Stimulated activated CD4-positive, alpha-beta T cell treated with anti-CD3 and anti-CD28 coated beads, Interleukin-1b, Interleukin-23, amount 100 ng/mL, for 48 hours (primary cell): ENCODE results near the gene KCTD7.
"Not testable (repeated sequence)": the region's sequence is repeated elsewhere in the genome, so short reads cannot be mapped to it uniquely, and the experiment has no call there.

Experiments used
- DNase-seq: peaks from one replicate; pipeline ENCODE4 v3.0.0-alpha.2; 2020

The KCTD7 gene

DNA sequence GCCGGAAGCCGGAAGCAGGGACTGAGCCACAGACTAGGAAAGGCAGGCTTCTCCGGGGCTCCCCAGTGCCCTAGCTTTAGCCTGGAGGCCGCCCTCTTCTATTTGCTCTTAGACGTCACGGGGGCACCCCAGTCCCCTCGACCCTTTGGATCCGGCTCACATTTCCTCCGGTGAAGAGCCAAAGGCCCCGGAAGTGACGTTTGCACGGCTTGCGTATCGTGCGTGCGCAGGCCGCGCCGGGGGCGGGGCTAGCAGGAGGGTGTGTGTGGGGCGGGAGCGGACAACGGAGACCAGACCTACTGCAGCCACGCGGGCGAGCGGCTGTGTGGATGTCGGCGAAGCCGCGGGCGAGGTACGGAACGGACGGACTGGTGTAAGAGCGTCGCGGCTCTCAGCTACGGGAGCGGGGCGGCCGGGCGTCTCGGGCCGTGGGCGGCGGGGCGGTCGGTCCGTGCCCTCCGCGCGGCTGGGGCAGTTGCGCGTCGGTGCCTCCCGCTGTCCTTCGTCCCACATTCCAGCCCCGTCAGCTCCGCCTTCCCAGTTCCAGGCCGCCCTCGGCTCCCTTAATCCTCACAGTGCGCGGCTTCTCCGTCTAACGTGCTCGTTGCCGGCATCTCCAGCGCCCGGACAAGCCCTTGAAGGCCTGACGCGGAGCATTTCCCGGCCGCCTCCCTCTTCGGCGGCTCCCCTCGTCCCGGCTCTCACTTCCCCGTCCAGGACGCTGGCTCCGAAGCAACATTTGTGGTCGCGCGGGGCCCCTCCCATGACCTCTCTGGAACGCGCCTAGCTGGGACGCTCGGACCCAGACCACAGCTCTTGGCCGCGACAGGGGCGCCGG, 25.8 kb downstream of the KCTD7 start:
- peak; percentile 97 for DNase-seq

DNA sequence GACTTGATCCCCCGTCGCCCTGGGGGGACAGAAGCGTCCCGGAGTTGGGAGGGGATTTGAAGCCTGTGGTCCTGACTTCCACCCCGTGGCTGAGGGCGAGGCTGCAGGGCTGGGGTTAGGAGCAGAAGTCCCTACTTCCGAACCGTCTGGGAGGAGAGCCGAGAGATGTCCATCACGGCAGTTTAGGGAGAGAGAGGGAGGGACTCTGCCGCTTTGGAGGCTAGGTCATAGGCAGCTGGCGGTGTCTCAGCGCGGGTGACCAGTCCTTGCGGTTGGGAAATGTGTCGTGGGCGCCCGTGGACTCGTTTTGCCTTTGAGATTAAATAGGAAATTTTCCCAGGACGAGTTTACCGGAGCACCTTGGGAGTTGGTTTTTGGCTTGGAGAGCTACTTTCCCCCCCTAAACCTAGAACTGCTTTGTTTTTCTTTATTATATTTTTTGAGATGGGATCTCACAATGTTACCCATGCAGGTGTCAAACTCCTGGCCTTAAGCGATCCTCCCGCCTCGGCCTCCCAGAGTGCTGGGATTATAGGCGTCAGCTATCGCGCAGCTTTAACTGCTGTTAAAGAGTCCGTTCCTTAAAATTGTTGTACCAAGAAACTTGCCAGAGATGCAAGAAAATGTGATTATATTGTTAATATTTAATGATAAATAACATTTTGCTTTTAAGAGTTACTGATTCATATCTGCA, 26.6 kb downstream of the KCTD7 start:
- DNase-seq, result peak; percentile 13

DNA sequence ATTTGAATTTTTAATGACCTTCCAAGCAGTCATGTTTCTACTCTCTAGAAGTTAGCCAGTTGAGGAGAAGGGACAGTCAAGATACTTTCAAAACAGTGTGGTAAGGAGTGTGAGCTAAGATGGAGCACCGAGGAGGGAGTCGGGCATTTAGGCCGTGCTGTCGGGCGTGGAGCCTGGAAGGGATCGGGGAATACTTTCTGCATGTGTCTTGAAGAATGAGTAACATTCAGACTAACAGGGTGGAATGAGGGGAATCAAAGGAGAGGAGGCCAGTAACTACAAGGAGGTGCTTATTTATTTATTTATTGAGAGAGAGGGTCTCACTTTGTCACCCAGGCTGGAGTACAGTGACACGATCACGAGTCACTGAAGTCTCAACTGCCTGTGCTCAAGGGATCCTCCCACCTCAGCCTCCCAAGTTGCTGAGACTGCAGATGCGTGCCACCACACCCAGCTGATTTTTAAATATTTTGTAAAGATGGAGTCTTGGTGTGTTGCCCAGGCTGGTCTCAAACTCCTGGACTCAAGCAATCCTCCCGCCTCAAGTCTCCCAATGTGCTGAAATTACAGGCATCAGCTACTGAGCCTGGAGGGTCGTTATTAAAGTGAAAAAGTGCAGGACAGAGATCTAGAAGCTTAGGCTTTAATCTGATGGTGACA, 27.3 kb downstream of the KCTD7 start:
- DNase-seq, result not testable (repeated sequence)

DNA sequence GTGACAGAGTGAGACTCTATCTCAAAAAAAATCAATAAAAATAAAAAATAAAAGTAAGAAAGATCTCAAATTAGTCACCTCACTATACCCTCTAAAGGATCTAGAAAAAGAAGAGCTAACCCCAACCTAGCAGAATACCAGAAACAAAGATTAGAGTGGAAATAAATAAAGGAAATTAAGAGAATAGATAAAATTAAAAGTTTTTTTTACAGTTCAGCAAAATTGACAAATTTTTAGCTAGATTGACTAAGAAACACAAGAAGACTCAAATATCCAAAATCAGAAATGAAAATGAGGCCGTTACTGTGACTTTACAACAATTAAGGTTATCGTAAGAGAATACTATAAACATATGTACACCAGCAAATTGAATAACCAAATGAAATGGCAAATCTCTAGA, 29.1 kb downstream of the KCTD7 start:
- DNase-seq, result no peak

DNA sequence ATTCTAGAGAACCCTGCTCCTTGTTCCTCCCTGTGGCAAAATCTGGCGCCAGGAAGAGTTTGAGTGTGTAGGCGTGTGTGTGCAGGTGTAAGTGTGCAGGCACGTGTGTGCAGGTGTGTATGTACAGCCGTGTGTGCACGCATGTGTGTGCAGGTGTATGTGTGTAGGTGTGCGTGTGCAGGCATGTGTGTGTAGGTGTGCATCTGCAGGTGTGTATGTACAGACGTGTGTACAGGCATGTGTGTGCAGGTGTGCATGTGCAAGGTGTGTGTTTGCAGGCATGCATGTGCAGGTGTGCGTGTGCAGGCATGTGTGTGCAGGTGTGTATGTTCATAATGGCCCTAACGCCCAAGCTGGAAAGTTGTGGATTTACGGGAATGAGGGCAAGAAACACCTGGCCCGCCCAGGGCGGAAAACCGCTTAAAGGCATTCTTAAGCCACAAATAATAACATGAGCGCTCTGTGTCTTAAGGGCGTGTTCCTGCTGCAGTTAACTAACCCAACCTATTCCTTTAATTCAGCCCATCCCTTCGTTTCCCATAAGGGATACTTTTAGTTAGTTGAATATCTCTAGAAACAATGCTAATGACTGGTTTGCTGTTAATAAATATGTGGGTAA, 34.1 kb downstream of the KCTD7 start:
- DNase-seq, result no peak

DNA sequence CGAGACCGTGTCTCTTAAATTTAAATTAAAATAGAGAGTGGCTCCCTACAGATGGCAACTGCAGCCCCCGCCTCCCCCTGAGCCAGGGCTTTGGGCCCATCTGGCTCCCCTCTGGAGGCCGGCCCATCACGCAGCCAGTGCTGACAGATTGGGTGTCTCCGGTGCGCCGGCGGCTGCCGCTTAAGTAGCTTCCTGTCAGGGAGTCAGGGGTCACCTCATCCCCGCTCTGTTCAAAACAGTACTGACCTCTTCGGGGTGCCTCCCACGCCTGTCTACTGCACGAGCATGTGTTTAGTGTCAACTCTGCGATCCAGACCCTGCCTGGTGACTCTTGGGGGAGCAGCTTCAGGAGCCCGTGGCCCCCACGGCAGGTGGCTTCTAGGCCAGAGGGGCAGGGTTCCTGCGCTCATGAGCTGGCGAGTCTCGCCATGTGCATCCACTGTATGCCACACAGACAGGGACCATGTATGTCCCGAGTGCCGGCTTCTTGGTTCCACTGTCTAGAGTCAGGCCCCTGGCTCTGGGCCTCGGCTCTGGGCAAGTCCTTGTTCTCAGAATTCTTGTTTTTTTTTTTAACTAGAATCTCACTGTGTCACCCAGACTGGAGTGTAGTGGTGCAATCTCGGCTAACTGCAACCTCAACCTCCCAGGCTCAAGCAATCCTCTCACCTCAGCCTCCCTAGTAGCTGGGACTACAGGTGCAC, 36.1 kb downstream of the KCTD7 start:
- DNase-seq, result no peak

DNA sequence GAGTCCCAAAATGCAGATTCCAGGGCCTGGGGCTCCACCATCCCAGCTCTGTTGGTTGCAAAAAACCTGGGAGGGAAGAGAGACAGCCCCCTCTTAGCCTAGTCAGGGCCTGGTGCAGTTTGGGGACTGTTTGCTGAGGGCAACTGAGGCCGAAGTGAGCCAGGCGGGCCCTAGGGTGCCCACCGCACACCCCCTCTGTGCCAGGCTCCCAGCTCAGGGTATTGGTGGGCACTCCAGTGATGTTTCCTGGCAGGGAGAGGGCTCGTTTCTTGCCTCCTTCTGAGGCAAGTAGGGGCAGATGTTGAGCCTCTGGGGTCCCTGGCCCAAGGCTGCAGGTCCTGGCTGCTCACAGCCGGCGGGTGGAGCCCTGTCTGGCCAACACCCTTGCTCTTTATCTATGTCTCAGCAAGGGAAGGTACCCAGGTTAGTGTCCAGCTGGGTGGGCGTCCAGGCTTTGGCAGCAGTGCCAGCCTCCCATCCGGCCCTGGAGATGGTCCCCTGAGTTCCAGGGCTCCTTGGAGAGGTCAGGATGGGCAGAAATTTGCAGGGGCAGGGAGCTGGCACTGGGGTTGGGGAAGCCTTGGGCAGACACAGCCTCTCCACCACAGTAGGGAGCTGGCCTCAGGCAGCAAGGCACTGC, 37.8 kb downstream of the KCTD7 start:
- no peak for DNase-seq

DNA sequence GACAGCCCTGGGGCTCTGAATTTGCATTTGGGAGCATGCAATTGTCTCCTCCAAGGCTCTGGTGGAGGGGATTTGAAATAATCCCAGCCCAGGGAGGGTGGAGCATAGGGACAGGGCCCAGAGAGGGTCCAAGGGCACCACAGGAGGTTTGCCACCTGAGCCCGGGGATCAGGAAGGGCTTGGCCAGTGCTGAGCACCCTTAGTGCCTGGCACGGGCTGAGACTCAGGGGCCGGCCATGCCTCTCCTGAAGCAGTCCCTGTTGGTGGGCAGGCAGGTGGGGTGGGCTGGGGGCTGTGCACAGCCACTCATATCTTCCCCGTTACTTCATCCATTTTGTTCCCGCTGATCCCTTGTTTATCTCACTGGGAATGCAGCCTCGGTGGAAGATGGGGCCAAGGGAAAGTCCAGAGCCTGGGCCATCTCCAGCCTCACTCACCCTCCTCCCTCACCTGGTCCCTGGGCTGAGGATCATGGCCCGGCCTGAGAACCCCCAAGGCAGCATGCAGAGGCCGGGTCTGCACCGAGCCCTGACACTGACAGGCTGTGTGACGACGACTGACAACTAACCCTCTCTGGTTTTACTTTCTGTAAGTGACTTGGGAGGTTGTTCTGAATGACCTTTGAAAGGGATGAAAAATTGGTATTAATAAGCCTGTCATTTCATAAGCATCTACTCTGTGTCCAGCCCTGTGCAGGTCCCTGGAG, 38.5 kb downstream of the KCTD7 start:
- no peak for DNase-seq

DNA sequence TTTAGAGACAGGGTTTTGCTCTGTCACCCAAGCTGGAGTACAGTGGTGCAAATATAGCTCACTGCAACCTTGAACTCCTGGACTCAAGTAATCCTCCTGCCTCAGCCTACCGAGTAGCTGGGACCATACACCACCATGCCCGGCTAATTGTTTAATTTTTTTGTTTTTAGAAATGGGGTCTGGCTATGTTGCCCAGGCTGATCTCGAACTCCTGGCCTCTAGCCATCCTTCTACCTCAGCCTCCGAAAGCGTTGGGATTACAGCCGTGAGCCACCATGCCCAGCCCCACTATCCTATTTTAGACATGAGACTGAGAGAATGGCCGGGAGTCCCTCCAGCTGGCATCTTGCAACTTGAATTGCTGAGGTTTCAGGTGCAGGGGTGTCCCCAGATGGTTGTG, 39.4 kb downstream of the KCTD7 start:
- DNase-seq, result no peak

DNA sequence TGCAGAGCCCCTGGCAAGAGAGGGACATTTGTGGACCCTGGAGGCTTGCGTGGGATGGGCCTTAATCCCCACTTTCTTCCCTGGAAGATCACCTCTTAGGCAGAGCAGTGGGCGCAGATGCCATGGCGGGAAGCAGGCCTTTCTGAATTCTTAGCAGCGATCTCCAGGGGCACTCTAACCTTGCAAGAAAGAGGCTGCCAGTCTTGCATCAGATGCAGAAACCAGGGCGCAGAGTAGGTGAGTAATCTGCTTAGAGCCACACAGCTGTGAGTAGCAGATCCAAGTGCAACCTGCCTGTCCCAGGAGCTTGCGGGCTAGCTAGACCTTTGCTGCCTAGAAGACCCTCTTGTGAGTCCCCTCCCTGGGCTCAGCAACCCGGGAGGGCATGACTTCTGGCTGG, 40.0 kb downstream of the KCTD7 start:
- DNase-seq, result no peak

DNA sequence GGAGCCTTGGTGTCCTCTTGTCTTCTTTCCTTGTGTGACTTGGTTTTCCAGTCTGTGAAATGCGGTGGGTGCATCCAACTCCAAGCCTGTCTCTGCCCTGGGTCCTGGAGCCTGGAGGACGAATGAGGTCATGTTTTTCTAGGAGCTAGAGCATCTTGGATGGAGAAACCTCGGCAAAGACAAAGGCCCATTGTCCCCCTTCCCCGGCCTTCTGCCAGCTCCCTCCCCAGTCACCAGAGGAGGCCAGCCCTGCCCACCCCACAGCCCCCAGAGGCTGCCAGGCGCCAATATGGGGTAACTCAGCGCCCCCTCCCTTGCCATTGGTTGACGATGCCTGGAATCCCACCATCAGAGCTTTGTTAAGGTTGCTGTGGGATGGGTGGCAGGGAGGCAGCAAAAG, 40.4 kb downstream of the KCTD7 start:
- DNase-seq, result no peak

DNA sequence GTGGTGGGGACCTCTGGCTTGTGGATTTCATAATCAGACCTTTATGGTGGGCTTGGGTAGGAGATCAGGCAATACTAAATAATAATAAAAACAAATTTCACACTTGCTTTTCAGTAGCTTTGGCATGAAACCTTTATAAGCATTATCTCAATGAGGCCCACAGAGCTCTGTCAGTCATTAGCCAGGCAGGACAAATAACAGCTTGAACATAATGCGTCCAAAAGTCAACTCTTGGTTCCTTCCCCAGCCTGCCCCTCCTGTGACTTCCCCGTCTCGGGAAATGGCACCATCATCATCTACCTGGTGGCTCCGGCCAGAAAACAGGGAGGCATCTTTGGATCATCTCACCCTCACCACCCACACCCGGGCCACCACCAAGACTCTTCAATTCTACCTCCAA, 40.8 kb downstream of the KCTD7 start:
- no peak for DNase-seq

DNA sequence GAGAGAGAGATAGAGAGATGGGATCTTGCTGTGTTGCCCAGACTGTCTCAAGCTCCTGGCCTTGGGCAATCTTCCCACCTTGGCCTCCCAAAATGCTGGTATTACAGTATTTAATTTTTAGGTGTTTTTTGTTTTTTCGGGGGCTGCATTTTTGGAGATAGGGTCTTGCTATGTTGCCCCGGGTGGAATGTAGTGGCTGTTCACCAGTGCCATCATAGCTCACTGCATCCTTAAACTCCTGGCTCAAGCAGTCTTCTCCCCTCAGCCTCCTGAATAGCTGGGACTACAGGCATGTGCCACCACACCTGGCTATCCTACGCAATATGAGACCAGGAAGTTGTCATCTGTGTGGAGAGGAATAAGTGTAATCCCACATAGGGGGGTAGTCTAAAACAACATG, 42.4 kb downstream of the KCTD7 start:
- no peak for DNase-seq

DNA sequence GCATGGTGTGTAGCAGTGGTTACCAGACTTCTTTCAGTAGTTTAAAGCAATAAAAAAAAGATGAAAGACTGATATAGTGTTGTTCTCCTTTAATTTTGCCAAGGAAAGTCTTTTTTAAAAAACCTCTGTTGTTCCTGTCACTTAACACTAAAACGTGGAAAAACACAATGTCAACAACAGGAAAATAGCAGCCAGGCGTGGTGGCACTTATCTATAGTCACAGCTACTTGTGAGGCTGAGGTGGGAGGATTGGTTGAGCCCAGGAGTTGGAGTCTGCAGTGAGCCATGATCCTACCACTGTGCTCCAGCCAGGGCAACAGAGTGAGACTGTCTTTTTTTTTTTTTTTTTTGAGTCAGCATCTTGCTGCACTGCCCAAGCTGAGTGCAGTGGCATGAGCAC, 42.8 kb downstream of the KCTD7 start:
- not testable (repeated sequence) for DNase-seq

DNA sequence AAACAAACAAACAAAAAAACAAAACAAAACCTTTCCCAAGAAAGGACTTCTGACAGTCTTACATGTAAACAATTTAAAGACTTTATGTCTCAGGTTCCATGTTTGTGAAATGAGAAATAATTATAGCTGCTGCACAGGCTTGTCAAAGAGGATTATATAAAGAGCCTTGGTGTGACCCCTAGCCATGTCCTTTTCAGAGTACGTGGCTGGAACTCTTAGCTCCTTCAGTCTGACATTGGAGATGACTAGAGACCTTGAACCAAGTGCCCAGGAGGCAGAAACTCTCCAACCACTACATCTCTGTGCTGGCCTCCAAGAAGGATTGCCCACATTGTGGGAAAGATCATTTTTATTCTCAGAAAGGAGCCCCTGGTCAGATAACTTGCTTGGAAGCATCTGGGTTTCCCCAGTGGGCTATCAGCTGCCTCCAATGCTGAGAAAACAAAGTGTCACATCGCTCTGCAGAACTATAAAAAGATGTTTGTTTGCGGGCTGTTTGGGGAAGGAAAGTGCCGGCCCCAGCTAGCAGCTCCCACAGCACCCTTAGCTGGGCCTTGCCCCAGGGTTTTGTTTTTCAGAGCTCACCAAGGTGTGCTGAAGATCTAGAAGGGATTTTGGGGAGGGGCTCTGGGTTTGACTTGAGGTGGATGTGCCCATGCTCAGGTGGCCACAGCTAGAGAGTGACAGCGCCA, 43.9 kb downstream of the KCTD7 start:
- DNase-seq, result not testable (repeated sequence)

DNA sequence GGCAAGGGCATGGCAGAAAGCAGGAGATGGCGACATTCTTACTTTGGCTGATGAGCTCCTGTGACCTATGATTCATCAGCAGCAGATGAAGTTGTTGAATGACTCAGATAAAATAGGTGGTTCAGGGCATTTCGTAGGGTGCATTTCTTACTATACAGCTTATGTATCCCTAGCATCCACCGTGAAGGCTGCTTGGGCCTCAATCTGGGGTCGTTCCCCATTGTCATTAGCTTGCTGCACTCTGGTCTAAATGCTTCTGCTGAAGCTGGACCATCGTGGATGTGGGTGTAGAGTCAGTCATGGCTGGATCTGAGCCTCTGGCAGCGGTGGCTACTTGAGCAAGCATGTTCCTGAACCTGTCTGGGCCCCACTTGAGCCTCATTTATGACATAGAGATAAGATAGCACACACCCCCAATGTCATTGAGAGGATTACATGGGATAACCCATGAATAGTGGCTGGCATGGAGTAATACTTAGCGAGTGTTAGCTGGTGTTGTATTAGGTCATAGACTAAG, 44.5 kb downstream of the KCTD7 start:
- DNase-seq, result not testable (repeated sequence)

DNA sequence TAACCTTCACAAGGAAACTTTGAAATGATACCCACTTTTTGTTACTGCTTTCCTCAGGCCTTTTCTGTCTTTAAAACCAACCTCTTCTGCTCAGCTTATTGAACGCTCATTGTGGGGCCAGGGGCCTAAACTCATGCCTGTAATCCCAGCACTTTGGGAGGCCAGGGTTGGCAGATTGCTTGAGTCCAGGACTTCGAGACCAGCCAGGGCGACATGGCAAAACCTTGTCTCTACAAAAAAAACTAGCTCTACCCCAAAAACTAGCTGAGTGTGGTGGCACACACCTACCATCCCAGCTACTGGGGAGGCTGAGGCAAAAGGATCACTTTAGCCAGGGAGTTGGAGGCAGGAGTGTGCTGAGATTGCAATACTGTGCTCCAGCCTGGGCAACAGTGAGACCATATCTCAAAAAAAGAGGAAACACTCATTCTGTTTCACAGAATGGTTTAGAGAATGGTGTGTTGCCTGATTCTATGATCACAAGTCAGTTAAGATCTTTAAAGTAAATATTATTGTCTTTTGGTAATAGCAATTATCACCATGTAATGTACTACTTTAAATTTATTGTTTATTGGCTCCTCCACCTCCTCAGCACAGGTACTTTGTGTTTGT, 51.1 kb downstream of the KCTD7 start:
- no peak for DNase-seq

DNA sequence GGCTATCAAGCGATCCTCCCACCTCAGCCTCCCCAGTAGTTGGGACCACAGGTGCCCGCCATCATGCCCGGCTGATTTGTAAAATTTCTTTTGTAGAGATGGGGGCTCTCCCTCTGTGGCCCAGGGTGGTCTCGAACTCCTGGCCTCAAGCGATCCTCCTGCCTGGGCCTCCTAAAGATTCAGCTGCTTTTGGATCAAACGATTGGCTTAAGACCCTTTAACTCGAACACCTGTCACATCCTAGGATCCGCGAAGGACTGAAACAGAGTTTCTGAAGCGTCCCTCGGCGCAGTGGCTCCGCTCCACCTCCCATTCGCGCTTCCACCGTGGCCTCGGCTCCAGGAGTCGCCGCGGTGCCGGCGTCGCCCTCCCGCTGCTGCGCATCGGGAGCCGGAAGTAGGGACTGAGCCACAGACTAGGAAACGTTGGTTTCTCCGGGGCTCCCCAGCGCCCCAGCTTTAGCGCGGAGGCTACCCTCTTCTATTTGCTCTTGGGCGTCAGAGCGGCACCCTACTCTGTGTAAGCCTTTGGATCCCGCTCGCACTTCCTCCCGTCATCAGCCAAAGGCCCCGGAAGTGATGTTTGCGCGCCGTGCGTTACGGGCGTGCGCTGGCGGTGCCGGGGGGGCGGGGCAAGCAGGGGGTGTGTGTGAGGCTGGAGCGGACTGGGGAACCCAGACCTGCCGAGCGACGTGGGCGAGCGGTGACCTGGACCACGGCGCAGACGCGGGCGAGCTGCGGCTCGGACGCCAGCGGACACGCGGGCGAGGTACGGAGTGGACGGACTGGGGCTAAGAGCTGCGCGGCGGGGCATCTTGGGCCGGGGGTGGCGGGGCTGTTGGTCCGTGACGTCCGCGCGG, 53.0 kb downstream of the KCTD7 start:
- DNase-seq, result peak; percentile 96
